CD4-positive, CD25-positive, alpha-beta regulatory T cell (primary cell): ENCODE data around the gene ARPP21. TPM values are rescaled to one million over a fixed set of nuclear protein-coding genes. Genes with fewer than 3 reads are reported as not detected.
"Not testable (repeated sequence)": the region's sequence is repeated elsewhere in the genome, so short reads cannot be mapped to it uniquely, and the experiment has no call there.

Experiments
- ATAC-seq, 2 donors: fragments of 150-1000 bp; cut with Tn5 transposase; one replicate each; pipeline ENCODE4 v1.10.0; 2021; ENCODE audit warnings: low read depth in 2 of 2, moderate number of reproducible peaks in 2 of 2, moderate library complexity in 1 of 2
- DNase-seq, 3 donors: peaks; one replicate each; pipeline versions ENCODE4 v3.0.0 to v3.0.0-alpha.2; 2012 to 2022; ENCODE audit warnings: mixed read lengths in 1 of 3
- H3K27ac ChIP-seq: one replicate; pipeline ENCODE4 v1.7.0; 2013; ENCODE audit warnings: mild to moderate bottlenecking, low read length; ENCODE audit not compliant: insufficient read depth, poor library complexity, severe bottlenecking
- H3K27me3 ChIP-seq: one replicate; pipeline ENCODE4 v1.7.0; 2013; ENCODE audit warnings: low read length; ENCODE audit not compliant: control insufficient read depth, insufficient read depth
- H3K36me3 ChIP-seq: one replicate; pipeline ENCODE4 v1.7.0; 2013; ENCODE audit warnings: mild to moderate bottlenecking, low read length, moderate library complexity; ENCODE audit not compliant: control insufficient read depth, insufficient read depth
- H3K4me1 ChIP-seq: 2 replicates; pipeline ENCODE4 v1.7.0; 2013; ENCODE audit warnings: mild to moderate bottlenecking, low read length; ENCODE audit not compliant: insufficient read depth, control insufficient read depth, poor library complexity, severe bottlenecking
- H3K4me3 ChIP-seq: one replicate; pipeline ENCODE4 v1.7.0; 2013; ENCODE audit warnings: low read depth, mild to moderate bottlenecking, low read length, moderate library complexity
- H3K9me3 ChIP-seq, 2 experiments: 1 replicate in 1 of 2; 2 replicates in 1 of 2; pipeline ENCODE4 v1.7.0; 2013; ENCODE audit warnings: low read length in 2 of 2, mild to moderate bottlenecking in 1 of 2, moderate library complexity in 1 of 2; ENCODE audit not compliant: control insufficient read depth in 2 of 2
- H3K27ac Mint-ChIP-seq, 3 donors: one replicate each; pipeline ENCODE4 v1.8.0; 2020 to 2022; ENCODE audit warnings: mild to moderate bottlenecking in 3 of 3, mixed read lengths in 3 of 3, moderate library complexity in 2 of 3
- H3K27me3 Mint-ChIP-seq: one replicate; pipeline ENCODE4 v1.8.0; 2022; ENCODE audit warnings: mild to moderate bottlenecking, mixed read lengths
- H3K36me3 Mint-ChIP-seq: one replicate; pipeline ENCODE4 v1.8.0; 2020; ENCODE audit warnings: mixed read lengths
- H3K4me1 Mint-ChIP-seq, 4 donors: one replicate each; pipeline ENCODE4 v1.8.0; 2020 to 2022; ENCODE audit warnings: mixed read lengths in 4 of 4, mild to moderate bottlenecking in 1 of 4
- H3K4me3 Mint-ChIP-seq, 4 donors: one replicate each; pipeline ENCODE4 v1.8.0; 2020 to 2022; ENCODE audit warnings: mild to moderate bottlenecking in 4 of 4, mixed read lengths in 4 of 4, moderate library complexity in 3 of 4
- H3K9me3 Mint-ChIP-seq, 7 donors: one replicate each; pipeline ENCODE4 v1.8.0; 2020 to 2022; ENCODE audit warnings: mixed read lengths in 7 of 7, mild to moderate bottlenecking in 3 of 7, moderate library complexity in 2 of 7
- polyA plus RNA-seq, 4 donors: library from polyadenylated mRNA; unstranded; fragments of 300-500 nt; fragmentation: Illumina TruSeq; gene quantifications; one replicate each; pipeline ENCODE4 v1.2.3, GENCODE V29; 2021
- total RNA-seq: library from RNA; stranded (reverse); gene quantifications from one replicate; pipeline ENCODE4 v1.2.3, GENCODE V29; 2022

Gene ARPP21
- total and polyA plus RNA-seq, 5 donors from 2014 or later = not detected

DNA sequence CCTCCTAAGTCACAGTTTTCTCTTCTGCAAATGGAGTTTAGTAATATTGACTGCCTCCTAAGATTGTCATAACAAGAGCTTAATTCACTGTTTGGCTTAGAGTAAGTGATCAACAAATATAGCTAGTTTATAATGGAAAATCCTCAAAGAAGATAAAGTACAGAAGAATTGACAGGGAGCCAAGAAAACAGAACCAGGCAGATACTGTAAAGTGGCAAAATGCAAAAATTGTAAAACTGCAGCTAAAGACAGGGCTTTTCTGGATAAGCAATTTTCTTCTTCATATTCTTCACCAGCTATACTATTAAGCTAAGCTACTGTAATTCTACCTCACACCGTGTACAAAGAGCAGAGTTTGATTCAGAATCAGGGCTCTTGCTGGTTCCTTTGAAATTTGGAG is 148.6 kb downstream of the ARPP21 start:
- no peaks in the 10 kb centered on the region for H3K9me3 ChIP-seq
- no peaks in the 10 kb centered on the region for H3K36me3 ChIP-seq
- H3K27me3 Mint-ChIP-seq = no peaks in the 10 kb centered on the region
- H3K4me1 Mint-ChIP-seq = no peaks in the 10 kb centered on the region
- H3K4me3 Mint-ChIP-seq = no peak overlapping the region
- H3K4me1 ChIP-seq = no peaks in the 10 kb centered on the region
- H3K27me3 ChIP-seq = no peaks in the 10 kb centered on the region
- ATAC-seq (no peak), DNase-seq (no peak)
- no peaks in the 10 kb centered on the region for H3K36me3 Mint-ChIP-seq
- H3K9me3 Mint-ChIP-seq = peaks cover 0 to 6% (median 2%) of the 10 kb centered on the region in 7 donors
- no peak overlapping the region for H3K27ac ChIP-seq
- no peak overlapping the region for H3K4me3 ChIP-seq
- no peak overlapping the region for H3K27ac Mint-ChIP-seq

GRCh38 chr3:35789042-35789831 is 149.9 kb downstream of the ARPP21 start:
- Mint-ChIP-seq H3K4me1 (no peaks in the 10 kb centered on the region), H3K36me3 (no peaks in the 10 kb centered on the region), H3K27ac (no peak overlapping the region), H3K4me3 (no peak overlapping the region), H3K9me3 (peaks cover 0 to 4% (median 1%) of the 10 kb centered on the region in 7 donors), H3K27me3 (no peaks in the 10 kb centered on the region)
- Histone ChIP-seq H3K27me3 (no peaks in the 10 kb centered on the region), H3K9me3 (no peaks in the 10 kb centered on the region), H3K36me3 (no peaks in the 10 kb centered on the region), H3K27ac (no peak overlapping the region), H3K4me1 (no peaks in the 10 kb centered on the region), H3K4me3 (no peak overlapping the region)
- ATAC-seq (no peak), DNase-seq (no peak)

- H3K36me3 Mint-ChIP-seq = no peaks in the 10 kb centered on the region
- H3K9me3 Mint-ChIP-seq = peaks cover 0 to 4% (median 0%) of the 10 kb centered on the region in 7 donors
- H3K4me1 Mint-ChIP-seq = no peaks in the 10 kb centered on the region
- no peaks in the 10 kb centered on the region for H3K27me3 ChIP-seq
- H3K27me3 Mint-ChIP-seq = no peaks in the 10 kb centered on the region
- H3K4me3 Mint-ChIP-seq = no peak overlapping the region
- DNase-seq = no peak
- H3K4me1 ChIP-seq = no peaks in the 10 kb centered on the region
- no peaks in the 10 kb centered on the region for H3K9me3 ChIP-seq
- ATAC-seq = no peak
- no peaks in the 10 kb centered on the region for H3K36me3 ChIP-seq
- H3K27ac Mint-ChIP-seq = no peak overlapping the region
- no peak overlapping the region for H3K27ac ChIP-seq
- H3K4me3 ChIP-seq = no peak overlapping the region
Observed at GRCh38 chr3:35790764-35791163, 151.4 kb downstream of the ARPP21 start.

- H3K4me1 Mint-ChIP-seq = no peaks in the 10 kb centered on the region
- no peaks in the 10 kb centered on the region for H3K27me3 ChIP-seq
- H3K36me3 ChIP-seq = no peaks in the 10 kb centered on the region
- no peaks in the 10 kb centered on the region for H3K36me3 Mint-ChIP-seq
- no peak overlapping the region for H3K27ac ChIP-seq
- no peaks in the 10 kb centered on the region for H3K27me3 Mint-ChIP-seq
- H3K9me3 Mint-ChIP-seq = peaks cover 0 to 2% (median 0%) of the 10 kb centered on the region in 7 donors
- H3K4me3 Mint-ChIP-seq = no peak overlapping the region
- H3K4me3 ChIP-seq = no peak overlapping the region
- no peaks in the 10 kb centered on the region for H3K4me1 ChIP-seq
- no peaks in the 10 kb centered on the region for H3K9me3 ChIP-seq
- ATAC-seq = no peak
- DNase-seq = no peak
- H3K27ac Mint-ChIP-seq = no peak overlapping the region
Observed at GRCh38 chr3:35793667-35794066, 154.3 kb downstream of the ARPP21 start.

- peaks cover 0 to 6% (median 2%) of the 10 kb centered on the region in 7 donors for H3K9me3 Mint-ChIP-seq
- no peak for DNase-seq
- Histone ChIP-seq H3K4me3 (no peak overlapping the region), H3K27me3 (no peaks in the 10 kb centered on the region), H3K27ac (no peak overlapping the region), H3K9me3 (no peaks in the 10 kb centered on the region), H3K36me3 (no peaks in the 10 kb centered on the region), H3K4me1 (no peaks in the 10 kb centered on the region)
- no peaks in the 10 kb centered on the region for H3K36me3 Mint-ChIP-seq
- H3K27ac Mint-ChIP-seq = no peak overlapping the region
- H3K27me3 Mint-ChIP-seq = no peaks in the 10 kb centered on the region
- no peak for ATAC-seq
- H3K4me1 Mint-ChIP-seq = peaks cover 0 to 5% (median under 1%) of the 10 kb centered on the region in 4 donors
- no peak overlapping the region for H3K4me3 Mint-ChIP-seq
Observed at GRCh38 chr3:35800960-35801459, 161.7 kb downstream of the ARPP21 start.

DNA sequence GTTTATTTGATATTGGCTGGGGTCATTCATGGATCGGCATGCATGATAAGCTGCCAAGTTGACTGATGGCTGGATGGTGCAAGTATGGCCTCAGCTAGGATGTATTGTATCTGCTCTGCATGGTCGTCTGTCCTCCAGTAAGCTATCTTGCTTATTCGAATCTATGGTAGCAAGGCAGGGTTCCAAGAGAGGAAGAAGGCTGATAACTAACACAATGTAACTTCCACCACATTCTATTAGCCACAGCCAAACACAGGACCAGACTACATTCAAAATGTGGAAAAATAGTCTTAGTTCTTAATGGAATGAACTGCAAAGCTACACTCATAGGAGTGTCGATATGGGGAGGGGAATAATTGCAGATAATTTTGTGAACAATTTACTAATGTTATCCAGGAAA is 175.2 kb downstream of the ARPP21 start:
- no peak for ATAC-seq
- H3K27ac Mint-ChIP-seq = peak overlapping the region in 1 of 3 donors; percentile 41
- Histone ChIP-seq H3K4me3 (no peak overlapping the region), H3K4me1 (no peaks in the 10 kb centered on the region), H3K27me3 (no peaks in the 10 kb centered on the region), H3K9me3 (peaks cover 0 to 4% of the 10 kb centered on the region in 2 experiments), H3K27ac (no peak overlapping the region), H3K36me3 (no peaks in the 10 kb centered on the region)
- no peak for DNase-seq
- no peaks in the 10 kb centered on the region for H3K4me1 Mint-ChIP-seq
- no peaks in the 10 kb centered on the region for H3K36me3 Mint-ChIP-seq
- no peaks in the 10 kb centered on the region for H3K27me3 Mint-ChIP-seq
- peaks cover 0 to 8% (median 2%) of the 10 kb centered on the region in 7 donors for H3K9me3 Mint-ChIP-seq
- no peak overlapping the region for H3K4me3 Mint-ChIP-seq

DNA sequence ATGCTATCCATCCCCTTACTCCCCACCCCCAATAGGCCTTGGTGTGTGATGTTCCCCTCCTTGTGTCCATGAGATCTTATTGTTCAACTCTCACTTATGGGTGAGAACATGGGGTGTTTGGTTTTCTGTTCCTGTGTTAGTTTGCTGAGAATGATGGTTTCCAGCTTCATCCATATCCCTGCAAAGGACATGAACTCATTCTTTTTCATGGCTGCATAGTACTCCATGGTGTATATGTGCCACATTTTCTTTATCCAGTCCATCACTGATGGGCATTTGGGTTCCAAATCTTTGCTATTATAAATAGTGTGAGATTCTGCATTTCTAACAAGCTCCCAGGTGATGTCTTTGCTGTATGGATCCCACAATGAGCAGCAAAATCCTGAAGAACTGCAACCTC is 176.5 kb downstream of the ARPP21 start:
- H3K9me3 Mint-ChIP-seq = not testable (repeated sequence)

GRCh38 chr3:35817216-35817615 is 177.9 kb downstream of the ARPP21 start:
- DNase-seq (no peak), ATAC-seq (no peak)
- Histone ChIP-seq H3K27ac (no peak overlapping the region), H3K4me1 (no peaks in the 10 kb centered on the region), H3K27me3 (no peaks in the 10 kb centered on the region), H3K9me3 (peaks cover 0 to 4% of the 10 kb centered on the region in 2 experiments), H3K4me3 (no peak overlapping the region), H3K36me3 (no peaks in the 10 kb centered on the region)
- no peak overlapping the region for H3K4me3 Mint-ChIP-seq
- no peaks in the 10 kb centered on the region for H3K27me3 Mint-ChIP-seq
- H3K4me1 Mint-ChIP-seq = no peaks in the 10 kb centered on the region
- peaks cover 0 to 8% (median 5%) of the 10 kb centered on the region in 7 donors for H3K9me3 Mint-ChIP-seq
- no peak overlapping the region for H3K27ac Mint-ChIP-seq
- no peaks in the 10 kb centered on the region for H3K36me3 Mint-ChIP-seq

More for the DNA sequence above, 176.5 kb downstream of the ARPP21 start:
- not testable (repeated sequence) for H3K27me3 Mint-ChIP-seq, H3K9me3 ChIP-seq, H3K36me3 Mint-ChIP-seq, H3K27me3 ChIP-seq, H3K27ac Mint-ChIP-seq, H3K4me3 Mint-ChIP-seq, H3K4me1 ChIP-seq, H3K27ac ChIP-seq, H3K4me3 ChIP-seq, H3K4me1 Mint-ChIP-seq, ATAC-seq, H3K36me3 ChIP-seq, DNase-seq
